ENCODE data around the gene ARHGAP6. TPM values are rescaled to one million over a fixed set of nuclear protein-coding genes. Genes with fewer than 3 reads are reported as not detected.

The ARHGAP6 gene
- total RNA-seq, 2 experiments from 2014 or later = not detected

DNA sequence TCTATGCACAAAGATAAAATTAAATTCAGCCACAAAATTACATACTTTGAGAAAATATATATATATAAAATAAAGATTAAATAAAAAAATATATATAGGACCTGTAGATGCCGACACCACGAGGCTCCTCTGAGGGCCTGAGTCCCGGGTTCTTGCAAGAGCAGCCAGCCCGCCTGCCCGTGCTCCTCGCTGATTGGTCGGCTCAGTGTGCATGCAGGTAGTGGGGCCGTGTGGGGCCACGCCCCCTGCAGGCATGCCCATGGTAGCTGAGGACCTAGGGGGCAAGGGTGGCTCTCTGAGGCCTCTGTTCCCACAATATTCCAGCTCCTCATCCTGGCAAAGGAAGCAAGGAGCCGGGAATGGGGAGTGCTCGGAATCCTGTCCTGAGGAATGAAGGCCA is 453.0 kb downstream of the ARHGAP6 start:
- Mint-ChIP-seq H3K9me3 (no peaks in the 10 kb centered on the region), H3K27ac (no peak overlapping the region), H3K36me3 (ENCODE audit: low read depth) (no peaks in the 10 kb centered on the region), H3K4me1 (ENCODE audit: low read depth) (peaks cover 3% of the 10 kb centered on the region), H3K4me3 (no peak overlapping the region), H3K27me3 (no peaks in the 10 kb centered on the region)
- no peak for ATAC-seq
- DNase-seq = no peak
- intact Hi-C loops (cut with micrococcal nuclease) = no loop called here
- TF ChIP-seq, protein P1, sequence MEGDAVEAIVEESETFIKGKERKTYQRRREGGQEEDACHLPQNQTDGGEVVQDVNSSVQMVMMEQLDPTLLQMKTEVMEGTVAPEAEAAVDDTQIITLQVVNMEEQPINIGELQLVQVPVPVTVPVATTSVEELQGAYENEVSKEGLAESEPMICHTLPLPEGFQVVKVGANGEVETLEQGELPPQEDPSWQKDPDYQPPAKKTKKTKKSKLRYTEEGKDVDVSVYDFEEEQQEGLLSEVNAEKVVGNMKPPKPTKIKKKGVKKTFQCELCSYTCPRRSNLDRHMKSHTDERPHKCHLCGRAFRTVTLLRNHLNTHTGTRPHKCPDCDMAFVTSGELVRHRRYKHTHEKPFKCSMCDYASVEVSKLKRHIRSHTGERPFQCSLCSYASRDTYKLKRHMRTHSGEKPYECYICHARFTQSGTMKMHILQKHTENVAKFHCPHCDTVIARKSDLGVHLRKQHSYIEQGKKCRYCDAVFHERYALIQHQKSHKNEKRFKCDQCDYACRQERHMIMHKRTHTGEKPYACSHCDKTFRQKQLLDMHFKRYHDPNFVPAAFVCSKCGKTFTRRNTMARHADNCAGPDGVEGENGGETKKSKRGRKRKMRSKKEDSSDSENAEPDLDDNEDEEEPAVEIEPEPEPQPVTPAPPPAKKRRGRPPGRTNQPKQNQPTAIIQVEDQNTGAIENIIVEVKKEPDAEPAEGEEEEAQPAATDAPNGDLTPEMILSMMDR (IDR thresholded peaks at IDR 0.05) = no peak
- CTCF ChIA-PET = no interaction called here
- POLR2A ChIA-PET = no interaction called here

DNA sequence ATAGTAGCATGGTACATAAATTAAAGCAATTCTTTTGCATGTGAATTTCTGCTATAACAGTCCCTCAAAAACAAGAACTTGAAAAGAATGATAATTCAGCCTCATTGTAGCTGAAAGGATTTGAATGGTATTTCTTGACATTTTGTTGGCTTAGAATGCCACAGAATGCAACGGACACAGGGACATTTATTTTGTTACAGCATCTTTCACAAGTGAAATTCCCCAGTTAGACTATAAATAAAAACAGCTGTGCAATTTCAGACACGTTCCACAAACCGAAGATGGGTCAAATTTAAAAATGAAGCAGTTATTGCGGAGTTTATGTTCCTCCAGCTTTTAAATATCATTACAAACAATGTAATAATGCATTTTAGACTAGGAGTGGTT is 455.3 kb downstream of the ARHGAP6 start:
- no peaks in the 10 kb centered on the region for H3K9me3 Mint-ChIP-seq
- intact Hi-C loops (cut with micrococcal nuclease) = no loop called here
- TF ChIP-seq, protein P1 (IDR thresholded peaks at IDR 0.05) = no peak
- H3K4me1 Mint-ChIP-seq (ENCODE audit: low read depth) = peaks cover 3% of the 10 kb centered on the region
- no peaks in the 10 kb centered on the region for H3K27me3 Mint-ChIP-seq
- H3K36me3 Mint-ChIP-seq (ENCODE audit: low read depth) = no peaks in the 10 kb centered on the region
- no peak overlapping the region for H3K4me3 Mint-ChIP-seq
- DNase-seq (no peak), ATAC-seq (no peak)
- H3K27ac Mint-ChIP-seq = no peak overlapping the region
- ChIA-PET POLR2A (no interaction called here), CTCF (no interaction called here)

DNA sequence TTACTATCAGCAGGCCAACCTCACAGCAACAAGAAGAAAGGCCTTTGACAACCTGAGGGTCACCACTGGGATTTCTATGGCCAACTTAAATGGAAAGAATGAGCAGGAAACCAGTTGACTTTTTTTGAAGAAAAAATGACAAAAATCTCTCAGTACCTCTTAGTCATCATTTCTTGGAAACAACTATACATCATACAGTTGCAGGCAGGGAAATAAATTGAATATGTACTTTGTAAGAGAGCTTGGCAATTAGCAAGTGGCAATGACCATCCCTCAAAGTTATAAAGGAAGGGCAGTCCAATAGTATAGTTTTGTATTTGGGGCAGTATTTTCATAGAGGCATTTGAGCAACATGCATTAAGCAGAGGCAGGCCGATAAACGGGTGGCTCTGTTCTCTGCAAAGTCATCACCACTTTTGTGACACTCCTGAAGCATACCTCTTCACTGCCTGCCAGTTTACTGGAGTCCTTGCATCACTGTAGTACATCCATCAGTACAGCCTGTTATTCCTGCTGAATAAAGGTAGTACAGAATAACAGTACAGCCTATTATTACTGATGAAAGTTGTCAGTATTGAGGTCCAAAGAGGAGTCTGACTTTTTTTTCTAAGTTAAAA is 455.8 kb downstream of the ARHGAP6 start:
- H3K27me3 Mint-ChIP-seq = no peaks in the 10 kb centered on the region
- POLR2A ChIA-PET = no interaction called here
- H3K27ac Mint-ChIP-seq = no peak overlapping the region
- H3K4me3 Mint-ChIP-seq = no peak overlapping the region
- H3K36me3 Mint-ChIP-seq (ENCODE audit: low read depth) = no peaks in the 10 kb centered on the region
- CTCF ChIA-PET = no interaction called here
- H3K4me1 Mint-ChIP-seq (ENCODE audit: low read depth) = peaks cover 3% of the 10 kb centered on the region
- ATAC-seq (no peak), DNase-seq (no peak)
- intact Hi-C loops (cut with micrococcal nuclease) = no loop called here
- TF ChIP-seq, protein P1 (IDR thresholded peaks at IDR 0.05) = no peak
- H3K9me3 Mint-ChIP-seq = no peaks in the 10 kb centered on the region

DNA sequence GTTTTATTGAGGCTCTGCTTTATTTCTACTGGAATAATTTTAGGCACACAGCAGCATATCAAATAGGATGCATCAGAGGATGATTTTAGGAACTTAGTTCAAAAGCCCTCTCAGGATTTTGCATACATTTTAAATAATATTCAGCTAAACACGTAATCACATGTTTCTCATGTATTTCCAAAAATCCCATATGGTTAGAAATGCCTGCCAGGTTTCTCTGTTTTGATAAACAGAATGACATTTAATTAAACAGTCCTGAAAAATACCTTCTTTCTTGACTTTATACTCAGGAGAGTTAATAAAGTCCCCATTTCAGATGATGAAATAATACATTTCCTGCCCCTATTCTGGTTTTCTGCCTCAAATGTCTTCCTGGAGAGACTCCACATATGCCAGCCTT is 459.0 kb downstream of the ARHGAP6 start:
- no peaks in the 10 kb centered on the region for H3K9me3 Mint-ChIP-seq
- intact Hi-C loops (cut with micrococcal nuclease) = no loop called here
- no peak for ATAC-seq
- no peak overlapping the region for H3K27ac Mint-ChIP-seq
- POLR2A ChIA-PET = no interaction called here
- no peak overlapping the region for H3K4me3 Mint-ChIP-seq
- TF ChIP-seq, protein P1 (IDR thresholded peaks at IDR 0.05) = no peak
- no peaks in the 10 kb centered on the region for H3K36me3 Mint-ChIP-seq (ENCODE audit: low read depth)
- CTCF ChIA-PET = no interaction called here
- H3K27me3 Mint-ChIP-seq = no peaks in the 10 kb centered on the region
- no peak for DNase-seq
- peaks cover 3% of the 10 kb centered on the region for H3K4me1 Mint-ChIP-seq (ENCODE audit: low read depth)

DNA sequence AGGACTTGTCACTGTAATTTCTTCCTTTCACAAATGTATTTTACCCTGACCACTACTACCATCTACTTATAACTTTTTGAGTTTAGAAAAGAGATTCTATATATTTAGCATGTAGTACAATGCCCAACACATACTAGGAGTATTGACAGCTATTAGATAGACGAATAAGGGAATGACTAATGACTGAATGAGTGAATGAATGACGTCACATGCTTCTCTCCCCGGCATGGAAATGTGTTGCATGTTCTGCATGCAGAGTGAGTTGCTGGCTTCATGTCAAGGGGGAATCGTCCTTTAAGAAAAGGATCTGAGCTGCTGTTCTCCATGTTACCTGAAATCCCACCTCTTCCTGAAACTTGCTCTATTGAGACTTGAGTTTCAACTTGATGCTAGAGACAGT is 459.9 kb downstream of the ARHGAP6 start:
- DNase-seq (no peak), ATAC-seq (no peak)
- no peaks in the 10 kb centered on the region for H3K27me3 Mint-ChIP-seq
- intact Hi-C loops (cut with micrococcal nuclease) = no loop called here
- TF ChIP-seq, protein P1 (IDR thresholded peaks at IDR 0.05) = no peak
- H3K9me3 Mint-ChIP-seq = no peaks in the 10 kb centered on the region
- no peak overlapping the region for H3K27ac Mint-ChIP-seq
- H3K4me3 Mint-ChIP-seq = no peak overlapping the region
- POLR2A ChIA-PET = no interaction called here
- peaks cover 3% of the 10 kb centered on the region for H3K4me1 Mint-ChIP-seq (ENCODE audit: low read depth)
- CTCF ChIA-PET = no interaction called here
- H3K36me3 Mint-ChIP-seq (ENCODE audit: low read depth) = no peaks in the 10 kb centered on the region

Measured in activated CD8-positive, alpha-beta T cell treated with anti-CD3 and anti-CD28 coated beads for 36 hours (primary cell).